CD4-positive, alpha-beta T cell treated with Interleukin-15 for 1 hour (primary cell): ENCODE results near the gene KRTAP10-2.
"Not testable (repeated sequence)": the region's sequence is repeated elsewhere in the genome, so short reads cannot be mapped to it uniquely, and the experiment has no call there.

ENCODE experiments used
- DNase-seq: peaks from one replicate; pipeline ENCODE4 v3.0.0-alpha.2; 2020

The KRTAP10-2 gene

DNA sequence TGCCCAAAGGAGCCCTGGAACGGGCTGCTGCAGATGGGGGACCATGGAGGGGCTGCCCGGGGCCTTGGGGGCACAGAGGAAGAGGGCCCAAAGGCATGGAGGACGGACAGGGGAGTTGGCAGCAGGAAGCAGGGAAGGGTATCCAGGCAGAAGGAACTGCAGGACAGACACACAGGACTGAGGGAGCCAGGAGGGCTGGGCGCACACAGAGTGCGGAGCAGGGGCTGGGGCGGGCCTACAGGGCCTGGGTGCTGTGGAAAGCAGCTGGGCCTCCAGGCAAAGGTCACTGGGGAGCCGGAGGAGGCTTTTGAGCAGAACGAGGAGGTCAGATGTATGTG lies 39.4 kb downstream of the KRTAP10-2 start:
- DNase-seq: no peak

DNA sequence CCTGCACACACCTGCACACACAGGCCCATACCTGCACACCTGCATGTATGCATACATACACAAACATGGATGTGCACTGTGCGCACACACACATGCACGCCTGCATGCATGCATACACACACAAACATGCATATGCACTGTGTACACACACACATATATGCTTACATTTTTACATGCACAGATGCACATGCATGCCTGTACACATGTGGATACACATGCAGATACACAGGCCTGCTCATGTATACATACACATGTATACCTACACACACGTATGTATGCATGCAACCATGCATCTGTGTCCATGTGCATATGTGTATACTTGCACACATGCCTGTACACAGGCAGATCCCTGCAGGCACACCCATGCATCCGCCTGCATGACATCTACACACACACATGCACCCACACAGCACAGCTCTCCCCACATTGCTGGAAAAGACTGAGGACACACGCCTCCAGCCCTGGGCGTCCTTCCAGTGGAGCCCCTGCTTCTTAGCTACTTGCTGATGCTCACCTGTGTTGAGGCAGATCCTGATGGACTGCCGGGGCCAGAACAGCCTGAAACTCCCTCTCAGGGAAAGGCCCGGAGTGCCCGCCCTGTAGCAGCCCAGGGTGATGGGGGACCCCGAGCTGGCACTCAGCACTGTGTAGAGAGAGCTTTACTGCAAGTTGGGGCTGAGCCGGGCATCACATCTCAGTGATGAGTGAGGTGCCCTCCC lies 39.9 kb downstream of the KRTAP10-2 start:
- no peak for DNase-seq

GRCh38 chr21:44510508-44511218 lies 40.6 kb downstream of the KRTAP10-2 start:
- peak; percentile 74 for DNase-seq

GRCh38 chr21:44510109-44510507 lies 41.2 kb downstream of the KRTAP10-2 start:
- no peak for DNase-seq

GRCh38 chr21:44509539-44509938 lies 41.8 kb downstream of the KRTAP10-2 start:
- DNase-seq: no peak

- DNase-seq: no peak
Measured at GRCh38 chr21:44508711-44509445, 42.4 kb downstream of the KRTAP10-2 start.

DNA sequence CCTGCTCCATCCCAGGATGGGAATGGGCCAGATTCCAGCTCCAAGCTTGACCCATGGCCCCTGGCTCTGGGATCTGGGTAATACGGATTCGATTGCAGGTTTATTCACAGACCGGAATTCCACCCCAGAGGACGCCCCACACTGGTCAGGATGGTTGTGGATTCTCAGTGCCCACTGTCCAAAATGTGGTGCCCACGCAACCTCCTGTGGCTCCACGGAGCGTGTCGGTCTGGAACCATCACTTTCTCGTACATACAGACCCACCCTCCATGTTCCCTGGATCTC lies 42.9 kb downstream of the KRTAP10-2 start:
- no peak for DNase-seq

DNA sequence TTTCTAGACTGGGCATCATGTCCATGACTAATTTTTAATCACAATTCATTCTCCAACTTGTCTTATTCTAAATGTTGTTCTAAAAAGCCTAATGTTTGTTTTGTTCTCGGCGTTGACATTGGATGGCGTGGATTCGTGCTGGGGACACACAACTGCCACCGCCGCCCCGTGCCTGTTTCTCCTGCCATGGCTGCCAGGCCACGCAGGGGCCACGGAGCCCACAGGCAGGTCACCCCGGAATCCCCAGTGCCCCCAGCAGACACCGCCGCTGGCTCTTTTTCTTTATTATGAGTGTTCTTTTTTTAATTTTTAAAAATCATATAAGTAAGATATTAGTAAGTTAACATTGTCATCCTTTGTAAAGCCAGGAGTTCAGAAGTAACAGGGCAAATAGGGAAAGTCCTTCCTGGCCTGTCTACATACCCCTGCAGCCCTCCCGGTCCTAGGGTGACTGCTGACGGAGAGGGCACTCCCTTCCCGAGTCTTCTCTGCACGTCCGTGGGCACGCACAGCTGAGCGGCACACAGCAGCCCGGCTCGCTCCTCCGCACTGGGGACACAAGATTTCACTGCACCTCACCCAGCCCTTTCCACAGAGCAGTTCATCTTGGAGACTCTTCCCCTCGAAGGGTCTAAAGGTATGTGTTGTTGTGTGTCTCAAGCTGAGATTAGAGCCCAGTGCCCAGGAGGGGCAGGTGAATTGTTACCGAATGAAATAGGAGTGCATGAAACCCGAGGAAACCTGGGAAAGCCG lies 43.5 kb downstream of the KRTAP10-2 start:
- no peak for DNase-seq

- DNase-seq: no peak
Measured at GRCh38 chr21:44506279-44507255, 44.7 kb downstream of the KRTAP10-2 start.

DNA sequence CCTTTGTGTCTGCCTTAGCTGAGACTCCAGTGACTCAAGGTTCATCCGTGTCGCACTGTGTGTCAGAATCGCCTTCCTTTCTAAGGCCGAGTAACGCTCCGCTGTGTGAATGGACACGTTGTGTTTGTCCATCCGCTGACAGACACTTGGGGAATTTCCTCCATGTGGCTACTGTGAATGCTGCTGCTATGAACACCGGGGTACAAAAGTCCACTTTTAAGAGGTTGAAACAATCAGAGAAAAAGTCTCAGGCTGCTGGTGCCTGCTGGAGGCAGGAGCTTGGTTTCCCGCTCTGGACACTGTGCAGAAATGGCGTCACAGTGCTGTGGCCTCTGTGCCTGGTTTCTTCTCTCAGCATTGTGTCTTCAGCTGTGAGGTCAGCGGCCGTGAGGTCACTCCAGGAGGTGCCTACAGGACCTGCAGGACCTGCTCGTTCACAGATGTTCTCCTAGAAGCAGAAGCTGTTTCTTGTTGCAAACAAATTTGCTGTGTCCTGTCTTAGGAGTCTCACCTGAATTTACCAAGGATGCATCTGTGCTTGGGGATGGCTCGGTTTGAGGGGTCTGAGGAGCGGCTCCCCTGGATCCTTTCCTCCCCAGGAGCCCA lies 45.5 kb downstream of the KRTAP10-2 start:
- no peak for DNase-seq

GRCh38 chr21:44503901-44504399 lies 47.4 kb downstream of the KRTAP10-2 start:
- no peak for DNase-seq

DNA sequence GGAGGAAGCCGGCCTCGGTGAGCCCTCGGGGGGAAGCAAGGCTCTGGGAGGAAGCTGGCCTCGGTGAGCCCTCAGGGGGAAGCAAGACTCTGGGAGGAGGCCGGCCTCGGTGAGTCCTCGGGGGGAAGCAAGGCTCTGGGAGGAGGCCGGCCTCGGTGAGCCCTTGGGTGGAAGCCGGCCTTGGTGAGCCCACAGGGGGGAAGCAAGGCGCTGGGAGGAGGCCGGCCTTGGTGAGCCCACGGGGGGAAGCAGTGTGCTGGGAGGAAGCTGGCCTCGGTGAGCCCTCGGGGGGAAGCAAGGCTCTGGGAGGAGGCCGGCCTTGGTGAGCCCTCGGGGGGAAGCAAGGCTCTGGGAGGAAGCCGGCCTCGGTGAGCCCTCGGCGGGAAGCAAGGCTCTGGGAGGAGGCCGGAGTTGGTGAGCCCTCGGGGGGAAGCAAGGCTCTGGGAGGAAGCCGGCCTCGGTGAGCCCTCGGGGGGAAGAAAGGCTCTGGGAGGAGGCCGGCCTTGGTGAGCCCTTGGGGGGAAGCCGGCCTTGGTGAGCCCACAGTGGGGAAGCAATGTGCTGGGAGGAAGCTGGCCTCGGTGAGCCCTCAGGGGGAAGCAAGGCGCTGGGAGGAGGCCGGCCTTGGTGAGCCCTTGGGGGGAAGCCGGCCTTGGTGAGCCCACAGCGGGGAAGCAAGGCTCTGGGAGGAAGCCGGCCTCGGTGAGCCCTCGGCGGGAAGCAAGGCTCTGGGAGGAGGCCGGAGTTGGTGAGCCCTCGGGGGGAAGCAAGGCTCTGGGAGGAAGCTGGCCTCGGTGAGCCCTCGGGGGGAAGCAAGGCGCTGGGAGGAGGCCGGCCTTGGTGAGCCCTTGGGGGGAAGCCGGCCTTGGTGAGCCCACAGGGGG lies 48.1 kb downstream of the KRTAP10-2 start:
- not testable (repeated sequence) for DNase-seq

- DNase-seq: no peak
Measured at GRCh38 chr21:44502171-44502958, 48.9 kb downstream of the KRTAP10-2 start.
